Epithelial cell of proximal tubule (primary cell): ENCODE data around the gene DYSF. TPM values are rescaled to one million over a fixed set of nuclear protein-coding genes. Genes with fewer than 3 reads are reported as not detected.
"Not testable (repeated sequence)": the region's sequence is repeated elsewhere in the genome, so short reads cannot be mapped to it uniquely, and the experiment has no call there.

Experiments used
- DNase-seq: peaks from one replicate; pipeline ENCODE4 v3.0.0-alpha.2; 2011; ENCODE audit warnings: low read depth
- H3K4me3 ChIP-seq: 2 replicates; pipeline ENCODE4 v1.5.1; 2011; ENCODE audit warnings: low read depth, mild to moderate bottlenecking, low read length
- total RNA-seq: library from RNA; depleted of rRNA; stranded (reverse); fragments of >200 nt; gene quantifications from 2 replicates; pipeline ENCODE4 v1.2.3, GENCODE V29; 2015
- TF ChIP-seq, protein P1 (sequence below): conservative IDR thresholded peaks from 2 replicates; pipeline ENCODE4 v1.5.1; 2012; ENCODE audit warnings: low read depth, mild to moderate bottlenecking, low read length

DYSF gene
- total RNA-seq: 6.3 and 8.2 TPM in 2 replicates

DNA sequence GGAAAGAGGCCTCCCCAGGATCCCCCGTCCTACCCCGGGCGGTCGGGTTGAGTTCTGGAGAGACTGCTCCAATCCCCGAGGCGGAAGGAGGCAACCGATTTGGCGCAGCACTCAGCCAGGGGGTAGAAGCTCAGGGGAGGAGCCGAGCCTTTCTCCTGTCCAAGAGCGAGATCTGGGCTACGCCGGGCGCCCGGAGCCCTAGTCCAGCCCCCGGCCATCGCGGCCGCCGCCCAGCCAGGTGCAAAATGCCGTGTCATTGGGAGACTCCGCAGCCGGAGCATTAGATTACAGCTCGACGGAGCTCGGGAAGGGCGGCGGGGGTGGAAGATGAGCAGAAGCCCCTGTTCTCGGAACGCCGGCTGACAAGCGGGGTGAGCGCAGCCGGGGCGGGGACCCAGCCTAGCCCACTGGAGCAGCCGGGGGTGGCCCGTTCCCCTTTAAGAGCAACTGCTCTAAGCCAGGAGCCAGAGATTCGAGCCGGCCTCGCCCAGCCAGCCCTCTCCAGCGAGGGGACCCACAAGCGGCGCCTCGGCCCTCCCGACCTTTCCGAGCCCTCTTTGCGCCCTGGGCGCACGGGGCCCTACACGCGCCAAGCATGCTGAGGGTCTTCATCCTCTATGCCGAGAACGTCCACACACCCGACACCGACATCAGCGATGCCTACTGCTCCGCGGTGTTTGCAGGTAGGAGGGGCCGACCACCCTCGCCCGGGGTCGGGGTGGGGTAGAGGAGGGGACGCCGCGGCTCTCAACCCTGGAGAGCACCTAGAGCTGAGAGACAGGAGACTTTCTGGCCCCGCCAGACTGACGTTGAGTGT lies at the start of gene DYSF:
Gene DYSF (plus strand): TSS at position 158 of the 817 bp plus-strand sequence.
- TF ChIP-seq, protein P1, sequence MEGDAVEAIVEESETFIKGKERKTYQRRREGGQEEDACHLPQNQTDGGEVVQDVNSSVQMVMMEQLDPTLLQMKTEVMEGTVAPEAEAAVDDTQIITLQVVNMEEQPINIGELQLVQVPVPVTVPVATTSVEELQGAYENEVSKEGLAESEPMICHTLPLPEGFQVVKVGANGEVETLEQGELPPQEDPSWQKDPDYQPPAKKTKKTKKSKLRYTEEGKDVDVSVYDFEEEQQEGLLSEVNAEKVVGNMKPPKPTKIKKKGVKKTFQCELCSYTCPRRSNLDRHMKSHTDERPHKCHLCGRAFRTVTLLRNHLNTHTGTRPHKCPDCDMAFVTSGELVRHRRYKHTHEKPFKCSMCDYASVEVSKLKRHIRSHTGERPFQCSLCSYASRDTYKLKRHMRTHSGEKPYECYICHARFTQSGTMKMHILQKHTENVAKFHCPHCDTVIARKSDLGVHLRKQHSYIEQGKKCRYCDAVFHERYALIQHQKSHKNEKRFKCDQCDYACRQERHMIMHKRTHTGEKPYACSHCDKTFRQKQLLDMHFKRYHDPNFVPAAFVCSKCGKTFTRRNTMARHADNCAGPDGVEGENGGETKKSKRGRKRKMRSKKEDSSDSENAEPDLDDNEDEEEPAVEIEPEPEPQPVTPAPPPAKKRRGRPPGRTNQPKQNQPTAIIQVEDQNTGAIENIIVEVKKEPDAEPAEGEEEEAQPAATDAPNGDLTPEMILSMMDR: no peak
- peak within 1 kb of the TSS; percentile 58 for H3K4me3 ChIP-seq
- no peak for DNase-seq

GRCh38 chr2:71409611-71410010 lies 43.8 kb upstream of the DYSF start:
- no peak for DNase-seq
- TF ChIP-seq, protein P1: no peak
- H3K4me3 ChIP-seq: no peak overlapping the region

DNA sequence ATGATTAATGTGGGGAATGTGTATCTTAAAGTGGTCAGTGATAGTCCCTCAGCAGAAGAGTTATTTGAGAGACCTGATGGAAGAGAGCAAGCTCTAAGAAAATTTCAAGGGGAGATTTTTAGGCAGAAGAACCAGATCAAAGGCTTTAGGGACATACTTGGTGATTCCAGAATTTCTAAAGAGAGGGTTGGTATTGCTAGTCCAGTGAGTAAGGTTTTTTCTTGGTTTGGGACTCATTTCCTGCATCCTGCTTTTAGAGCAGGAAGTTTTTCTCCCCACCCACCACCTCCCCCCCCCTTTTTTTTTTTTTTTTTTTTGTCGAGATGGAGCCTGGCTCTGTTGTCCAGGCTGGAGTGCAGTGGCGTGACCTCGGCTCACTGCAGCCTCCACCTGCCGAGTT lies 42.7 kb upstream of the DYSF start:
- no peak overlapping the region for H3K4me3 ChIP-seq
- DNase-seq: no peak
- TF ChIP-seq, protein P1: no peak

GRCh38 chr2:71416866-71417265 lies 36.5 kb upstream of the DYSF start:
- H3K4me3 ChIP-seq: peak overlapping the region; percentile 24
- not testable (repeated sequence) for DNase-seq

DNA sequence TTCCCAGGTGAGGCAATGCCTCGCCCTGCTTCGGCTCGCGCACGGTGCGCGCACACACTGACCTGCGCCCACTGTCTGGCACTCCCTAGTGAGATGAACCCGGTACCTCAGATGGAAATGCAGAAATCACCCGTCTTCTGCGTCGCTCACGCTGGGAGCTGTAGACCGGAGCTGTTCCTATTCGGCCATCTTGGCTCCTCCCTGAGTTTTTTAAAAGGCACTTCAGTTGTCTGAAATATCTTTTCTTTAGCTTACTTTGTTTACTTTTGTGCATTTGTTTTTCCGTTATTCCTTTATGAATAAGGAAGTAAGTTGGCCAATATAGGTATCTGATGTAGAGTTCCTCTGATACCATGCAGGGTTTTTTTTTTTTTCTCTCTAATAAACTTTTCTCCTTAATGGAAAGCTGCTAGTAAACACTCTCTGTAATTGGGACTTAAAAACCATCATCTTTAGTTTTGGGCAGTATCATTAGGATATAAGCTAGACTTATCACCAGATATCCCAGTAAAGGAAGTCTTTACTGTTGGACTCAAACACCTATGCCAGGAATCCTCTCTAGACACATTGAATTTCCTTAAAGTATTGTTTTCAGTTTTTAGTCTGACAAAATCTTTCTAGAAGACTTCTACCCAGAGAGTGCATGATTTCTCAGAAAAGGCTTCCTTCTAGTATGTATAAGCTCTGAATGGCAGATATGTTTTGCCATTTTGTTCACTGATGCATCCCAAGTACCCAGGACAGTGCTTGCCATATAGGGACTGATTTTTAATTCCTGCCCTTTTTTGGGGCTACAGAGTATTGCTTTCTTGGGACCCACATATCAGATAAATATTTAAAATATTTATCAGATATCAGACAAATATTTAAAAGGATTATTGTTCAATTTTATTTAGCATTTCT lies 35.8 kb upstream of the DYSF start:
- DNase-seq: no peak
- H3K4me3 ChIP-seq: peak overlapping the region; percentile 49
- TF ChIP-seq, protein P1: no peak

DNA sequence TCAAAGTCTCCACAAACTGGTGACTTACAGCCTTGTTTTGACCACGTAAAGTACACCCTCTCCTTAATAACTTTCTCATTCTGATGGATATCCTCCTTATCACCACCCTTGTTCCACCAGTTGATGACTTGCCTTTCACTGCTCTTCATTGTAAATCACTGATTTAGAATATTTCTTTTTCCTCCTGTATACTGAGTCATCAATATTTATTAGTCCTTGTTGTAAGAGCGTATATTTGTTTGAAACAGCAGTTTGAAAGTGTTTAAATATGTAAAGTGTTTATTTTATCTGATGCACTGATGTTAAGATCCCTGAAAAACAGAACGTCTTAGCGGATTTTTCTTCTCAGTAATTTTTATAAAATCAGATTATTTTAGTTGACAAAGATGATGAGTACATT lies 34.2 kb upstream of the DYSF start:
- H3K4me3 ChIP-seq: no peak overlapping the region
- TF ChIP-seq, protein P1: no peak
- DNase-seq: no peak

GRCh38 chr2:71419976-71420375 lies 33.4 kb upstream of the DYSF start:
- H3K4me3 ChIP-seq: no peak overlapping the region
- no peak for DNase-seq
- TF ChIP-seq, protein P1: no peak
